ENCODE results near the gene MX1.
A peak's percentile ranks its signal among the peaks of the same experiment; 100 is the strongest.

Gene MX1

GRCh38 chr21:41465176-41465781 lies 39.2 kb downstream of the MX1 start:
- TF ChIP-seq JUND (IDR thresholded peaks at IDR 0.05; ENCODE audit: low read depth), result no peak

GRCh38 chr21:41466024-41466820 lies 40.2 kb downstream of the MX1 start:
- no peak for DNase-seq (ENCODE audit: low read depth in 1 of 2, low spot score in 1 of 2)
- in situ Hi-C loops (cut with HindIII; ENCODE audit: low pct_unique_long_range_greater_than_20kb, low sequenced_read_pairs), result no loop called here
- TF ChIP-seq JUND (IDR thresholded peaks at IDR 0.05; ENCODE audit: low read depth), result no peak

More at GRCh38 chr21:41465176-41465781, 39.2 kb downstream of the MX1 start:
- DNase-seq (ENCODE audit: low read depth in 1 of 2, low spot score in 1 of 2), result no peak
- in situ Hi-C loops (cut with HindIII; ENCODE audit: low pct_unique_long_range_greater_than_20kb, low sequenced_read_pairs), result no loop called here

GRCh38 chr21:41470054-41470453 lies 44.0 kb downstream of the MX1 start:
- TF ChIP-seq JUND (IDR thresholded peaks at IDR 0.05; ENCODE audit: low read depth), result no peak
- in situ Hi-C loops (cut with HindIII; ENCODE audit: low pct_unique_long_range_greater_than_20kb, low sequenced_read_pairs), result no loop called here
- no peak for DNase-seq (ENCODE audit: low read depth in 1 of 2, low spot score in 1 of 2)

GRCh38 chr21:41472753-41473548 lies 46.9 kb downstream of the MX1 start:
- no peak for DNase-seq (ENCODE audit: low read depth in 1 of 2, low spot score in 1 of 2)
- TF ChIP-seq JUND (IDR thresholded peaks at IDR 0.05; ENCODE audit: low read depth), result no peak
- in situ Hi-C loops (cut with HindIII; ENCODE audit: low pct_unique_long_range_greater_than_20kb, low sequenced_read_pairs), result no loop called here

GRCh38 chr21:41475714-41476420 lies 49.8 kb downstream of the MX1 start:
- no peak for TF ChIP-seq JUND (IDR thresholded peaks at IDR 0.05; ENCODE audit: low read depth)
- in situ Hi-C loops (cut with HindIII; ENCODE audit: low pct_unique_long_range_greater_than_20kb, low sequenced_read_pairs), result no loop called here
- DNase-seq (ENCODE audit: low read depth in 1 of 2, low spot score in 1 of 2), result no peak

- DNase-seq (ENCODE audit: low read depth in 1 of 2, low spot score in 1 of 2), result peak; percentile 36 to 81
- TF ChIP-seq JUND (IDR thresholded peaks at IDR 0.05; ENCODE audit: low read depth), result no peak
- in situ Hi-C loops (cut with HindIII; ENCODE audit: low pct_unique_long_range_greater_than_20kb, low sequenced_read_pairs), result no loop called here
Measured at GRCh38 chr21:41477641-41478318, 51.7 kb downstream of the MX1 start.

- peak in 1 of 2 experiments; percentile 34 for DNase-seq (ENCODE audit: low read depth in 1 of 2, low spot score in 1 of 2)
- in situ Hi-C loops (cut with HindIII; ENCODE audit: low pct_unique_long_range_greater_than_20kb, low sequenced_read_pairs), result no loop called here
- TF ChIP-seq JUND (IDR thresholded peaks at IDR 0.05; ENCODE audit: low read depth), result no peak
Measured at GRCh38 chr21:41478319-41479177, 52.5 kb downstream of the MX1 start.

- DNase-seq (ENCODE audit: low read depth in 1 of 2, low spot score in 1 of 2), result no peak
- in situ Hi-C loops (cut with HindIII; ENCODE audit: low pct_unique_long_range_greater_than_20kb, low sequenced_read_pairs), result no loop called here
- TF ChIP-seq JUND (IDR thresholded peaks at IDR 0.05; ENCODE audit: low read depth), result no peak
Measured at GRCh38 chr21:41479686-41480085, 53.6 kb downstream of the MX1 start.

- in situ Hi-C loops (cut with HindIII; ENCODE audit: low pct_unique_long_range_greater_than_20kb, low sequenced_read_pairs), result no loop called here
- no peak for TF ChIP-seq JUND (IDR thresholded peaks at IDR 0.05; ENCODE audit: low read depth)
- no peak for DNase-seq (ENCODE audit: low read depth in 1 of 2, low spot score in 1 of 2)
Measured at GRCh38 chr21:41480086-41480690, 54.1 kb downstream of the MX1 start.

GRCh38 chr21:41481191-41481590 lies 55.2 kb downstream of the MX1 start:
- no peak for DNase-seq (ENCODE audit: low read depth in 1 of 2, low spot score in 1 of 2)
- in situ Hi-C loops (cut with HindIII; ENCODE audit: low pct_unique_long_range_greater_than_20kb, low sequenced_read_pairs), result no loop called here
- TF ChIP-seq JUND (IDR thresholded peaks at IDR 0.05; ENCODE audit: low read depth), result no peak

- in situ Hi-C loops (cut with HindIII; ENCODE audit: low pct_unique_long_range_greater_than_20kb, low sequenced_read_pairs), result no loop called here
- TF ChIP-seq JUND (IDR thresholded peaks at IDR 0.05; ENCODE audit: low read depth), result no peak
- no peak for DNase-seq (ENCODE audit: low read depth in 1 of 2, low spot score in 1 of 2)
Measured at GRCh38 chr21:41482301-41482700, 56.3 kb downstream of the MX1 start.

Measured in T47D (cell line).